GM18868 (cell line): ENCODE measurements around the gene UBE2E2.

Experiments used
- ATAC-seq: cut with Tn5 transposase; IDR thresholded peaks from one replicate; pipeline ENCODE4 v1.9.1; 2021; ENCODE audit warnings: mild to moderate bottlenecking, moderate library complexity; ENCODE audit not compliant: unreplicated experiment

The UBE2E2 gene

DNA sequence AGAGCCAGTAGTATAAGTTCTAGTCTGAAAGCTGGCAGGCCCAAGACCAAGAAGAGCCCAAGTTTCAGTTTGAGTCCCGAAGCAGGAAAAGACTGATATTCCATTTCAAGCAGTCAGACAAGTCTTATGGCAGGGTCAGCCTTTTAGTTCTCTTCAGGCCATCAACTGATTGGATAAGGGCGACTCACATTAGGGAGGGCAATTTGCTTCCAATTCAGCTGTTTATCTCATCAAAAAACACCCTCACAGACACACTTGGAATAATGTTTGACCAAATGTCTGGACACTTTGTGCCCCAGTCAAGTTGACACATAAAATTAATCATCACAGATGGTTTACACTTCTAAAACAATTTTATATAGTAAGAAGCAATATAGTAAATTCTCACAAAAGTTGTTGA is 69.7 kb downstream of the UBE2E2 start:
- no peak for ATAC-seq

DNA sequence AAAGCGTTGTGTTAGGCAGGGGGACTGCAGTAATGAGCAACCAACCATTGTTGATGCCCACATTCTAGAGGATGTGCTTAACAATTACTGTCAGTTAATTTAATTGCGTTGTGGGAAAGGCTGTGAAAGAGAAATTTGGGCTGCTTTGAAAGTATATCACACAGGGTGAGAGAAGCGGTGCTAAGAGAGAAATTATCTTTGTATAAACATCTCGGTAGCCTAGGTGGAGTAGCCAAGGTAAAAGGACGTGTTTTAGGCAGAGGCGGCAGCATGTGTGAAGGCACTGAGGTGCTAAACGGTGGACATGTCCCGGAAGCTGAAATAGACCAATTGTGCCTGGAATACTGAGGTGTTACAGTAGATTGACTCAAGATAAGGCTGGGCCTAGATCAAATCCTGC is 71.9 kb downstream of the UBE2E2 start:
- no peak for ATAC-seq

DNA sequence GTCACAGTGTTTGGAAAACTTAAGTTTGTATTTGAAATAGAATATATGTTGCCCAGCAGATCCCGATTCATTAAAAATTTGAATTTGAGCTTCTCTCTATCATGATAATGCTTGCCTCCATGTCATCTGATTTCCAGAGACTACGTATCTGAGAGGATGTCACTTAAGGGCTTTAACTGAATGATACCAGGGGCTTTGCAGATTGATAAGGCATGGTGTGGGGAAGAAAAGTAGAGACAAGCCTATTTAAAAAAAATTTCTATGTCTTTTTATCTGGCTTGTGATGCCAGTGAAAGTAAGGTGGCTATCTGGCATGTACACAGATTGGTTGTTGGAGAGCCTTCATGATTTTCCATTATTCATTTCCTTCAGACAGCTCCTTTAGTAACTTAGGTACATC is 72.7 kb downstream of the UBE2E2 start:
- ATAC-seq: no peak

DNA sequence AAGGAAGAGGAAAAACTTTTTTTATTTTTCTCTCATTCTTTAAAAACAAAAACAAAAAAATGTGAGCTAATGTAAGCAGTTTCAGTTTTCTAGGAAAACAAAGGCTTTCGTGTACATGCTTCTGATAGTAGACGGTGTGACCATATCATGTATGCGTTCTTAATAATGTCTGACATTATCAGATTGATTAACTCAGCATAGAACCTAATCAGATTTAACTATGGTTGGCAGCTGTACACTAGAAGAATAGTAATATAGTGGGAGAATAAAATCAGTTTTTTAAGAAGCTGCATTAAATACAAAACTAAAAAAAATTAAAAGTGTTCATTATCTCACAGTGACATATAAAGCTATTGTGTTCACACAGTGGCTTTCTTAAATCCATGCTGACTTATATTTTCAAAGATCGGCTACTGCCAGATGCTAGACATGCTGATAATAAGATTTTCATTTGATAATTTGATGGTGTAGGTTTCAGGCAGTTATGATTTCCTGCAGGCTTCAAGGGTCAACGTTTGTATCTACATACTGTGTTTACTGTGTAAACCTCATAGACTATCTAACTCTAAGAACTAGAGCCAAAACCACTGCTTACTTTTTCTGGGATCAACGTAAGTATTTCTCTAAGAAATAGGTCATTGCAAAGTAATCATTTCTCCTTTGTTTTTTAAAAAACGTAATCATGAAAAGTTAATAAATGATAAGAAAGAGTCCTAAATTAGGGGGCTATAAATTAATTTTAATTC is 74.0 kb downstream of the UBE2E2 start:
- no peak for ATAC-seq

DNA sequence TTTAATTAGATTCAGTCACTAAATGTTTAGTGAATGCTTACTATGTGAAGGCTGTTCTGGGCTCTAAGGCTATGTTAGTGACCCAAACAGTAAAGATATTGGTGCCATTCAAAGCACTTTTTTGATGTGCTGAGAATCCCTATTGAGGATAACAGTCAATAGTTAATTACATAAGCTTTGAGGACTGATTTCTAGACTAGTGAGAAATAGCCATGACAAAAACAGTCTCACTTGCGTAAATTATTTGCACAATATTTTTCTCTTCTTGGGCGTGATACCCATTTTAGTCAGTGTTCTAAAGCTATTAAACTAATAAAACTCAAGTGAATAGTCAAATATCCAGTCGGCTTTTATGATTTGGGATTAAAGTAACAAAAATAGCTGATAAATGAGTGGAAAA is 74.6 kb downstream of the UBE2E2 start:
- ATAC-seq: no peak

DNA sequence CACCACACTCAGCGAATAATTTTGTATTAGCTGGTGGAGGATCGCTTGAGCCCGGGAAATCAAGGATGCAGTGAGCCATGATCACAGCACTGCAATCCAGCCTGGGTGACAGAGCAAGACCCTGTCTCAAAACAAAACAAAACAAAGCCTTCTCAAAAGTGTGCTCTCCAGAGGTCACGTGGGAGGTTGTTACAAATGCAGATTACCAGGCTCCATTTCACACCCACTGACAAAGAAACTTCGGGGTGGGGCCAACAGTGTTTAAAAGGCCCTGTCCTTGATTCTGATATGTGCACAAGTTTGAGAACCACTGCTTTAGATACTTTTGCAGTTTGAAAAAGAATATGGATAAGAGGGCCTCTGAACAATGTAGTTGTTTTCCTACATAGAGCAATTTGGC is 80.5 kb downstream of the UBE2E2 start:
- ATAC-seq: no peak

DNA sequence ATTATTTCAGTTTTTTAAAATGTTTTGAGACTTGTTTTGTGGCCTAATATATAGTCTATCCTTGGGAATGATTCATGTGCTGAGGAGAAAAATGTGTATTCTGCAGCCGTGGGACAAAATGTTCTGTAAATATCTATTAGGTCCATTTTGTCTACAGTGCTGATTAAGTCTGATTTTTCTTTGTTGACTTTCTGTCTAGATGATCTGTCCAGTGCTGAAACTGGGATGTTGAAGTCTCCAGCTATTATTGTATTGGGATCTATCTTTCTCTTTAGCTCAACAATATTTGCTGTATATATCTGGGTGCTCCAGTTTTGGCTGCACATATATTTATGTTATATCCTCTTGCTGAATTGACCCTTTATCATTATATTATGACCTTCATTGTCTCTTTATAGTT is 85.2 kb downstream of the UBE2E2 start:
- no peak for ATAC-seq

DNA sequence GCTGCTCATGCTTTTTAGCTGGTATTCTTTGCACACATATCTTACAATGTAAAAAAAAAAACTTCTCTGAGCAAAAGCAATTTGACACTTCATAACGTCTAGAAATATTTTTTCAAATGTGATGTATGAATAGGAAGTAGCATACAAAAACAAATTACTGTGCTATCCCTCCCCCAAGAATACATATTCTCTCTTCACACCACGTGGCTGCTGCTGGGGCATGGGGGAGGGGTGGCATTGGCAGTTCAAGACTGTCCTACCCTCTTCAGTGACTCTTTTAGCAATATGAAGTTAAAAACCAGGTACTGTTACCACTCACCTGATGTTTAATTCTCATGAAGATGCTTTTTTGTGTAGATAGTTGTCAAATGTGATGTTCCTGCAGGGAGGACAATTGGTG is 85.6 kb downstream of the UBE2E2 start:
- ATAC-seq: no peak

DNA sequence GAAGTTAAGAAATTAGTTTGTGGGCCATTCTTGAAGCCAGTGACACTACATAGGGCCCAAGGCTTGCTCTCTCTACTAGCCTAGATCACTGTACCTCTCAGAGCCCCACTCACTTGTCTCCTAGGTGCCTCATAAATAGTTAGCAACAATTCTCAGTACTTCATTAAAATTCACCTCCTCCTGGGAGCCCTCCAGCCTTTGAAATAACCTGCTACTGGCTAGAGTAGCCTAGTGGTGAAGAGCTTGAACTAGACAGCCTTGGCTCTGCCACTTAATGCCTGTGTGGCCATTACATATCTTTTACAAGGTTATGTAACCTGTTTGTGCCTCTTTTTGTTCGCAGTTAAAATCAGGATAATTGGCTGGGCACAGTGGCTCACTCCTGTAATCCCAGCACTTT is 89.3 kb downstream of the UBE2E2 start:
- no peak for ATAC-seq

DNA sequence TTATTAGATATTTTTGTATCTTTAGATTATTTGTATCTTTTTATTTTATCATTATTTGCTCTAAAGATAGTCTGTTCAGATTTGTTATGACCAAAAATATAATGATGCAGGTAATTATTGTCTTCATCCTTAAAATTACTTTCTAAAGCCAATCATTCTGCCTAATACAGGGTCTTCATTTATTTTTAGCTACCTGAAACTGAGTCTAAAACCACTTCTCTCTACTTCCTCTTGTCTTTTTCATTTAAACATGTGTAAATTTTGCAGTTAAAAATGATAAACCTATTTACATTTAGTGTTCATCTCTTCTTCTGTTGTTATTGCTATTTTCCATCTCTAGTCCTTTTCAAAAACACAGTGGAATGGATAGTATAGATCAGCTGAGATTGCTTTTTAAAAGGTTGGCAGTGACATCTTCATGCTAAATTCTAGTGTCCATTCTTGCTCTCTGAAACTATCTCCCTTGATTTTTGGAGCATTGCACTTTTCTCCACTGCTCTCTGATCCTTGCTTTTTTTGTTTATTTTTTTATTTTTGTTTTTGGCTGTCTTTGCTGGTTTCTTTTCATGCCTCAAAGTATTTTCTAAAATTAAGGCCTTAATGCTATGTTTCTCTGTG is 91.8 kb downstream of the UBE2E2 start:
- ATAC-seq: peak; percentile 70

DNA sequence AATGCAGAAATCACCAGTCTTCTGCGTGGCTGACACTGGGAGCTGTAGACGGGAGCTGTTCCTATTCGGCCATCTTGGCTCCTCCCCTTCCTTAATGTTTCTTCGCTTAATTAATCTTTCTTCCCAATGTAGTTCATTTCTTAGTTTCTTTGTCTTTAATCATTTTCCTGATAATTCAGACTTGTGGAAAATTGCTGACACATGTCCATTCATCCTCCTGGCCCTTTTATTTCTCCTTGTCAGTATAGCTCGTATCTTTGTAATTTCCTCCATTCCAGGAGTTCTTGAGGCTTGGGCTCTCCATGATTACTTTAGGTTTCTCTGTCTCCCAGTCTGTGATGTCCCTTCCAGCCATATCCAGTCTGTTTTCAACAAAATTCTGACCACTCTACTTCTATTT is 98.7 kb downstream of the UBE2E2 start:
- no peak for ATAC-seq

DNA sequence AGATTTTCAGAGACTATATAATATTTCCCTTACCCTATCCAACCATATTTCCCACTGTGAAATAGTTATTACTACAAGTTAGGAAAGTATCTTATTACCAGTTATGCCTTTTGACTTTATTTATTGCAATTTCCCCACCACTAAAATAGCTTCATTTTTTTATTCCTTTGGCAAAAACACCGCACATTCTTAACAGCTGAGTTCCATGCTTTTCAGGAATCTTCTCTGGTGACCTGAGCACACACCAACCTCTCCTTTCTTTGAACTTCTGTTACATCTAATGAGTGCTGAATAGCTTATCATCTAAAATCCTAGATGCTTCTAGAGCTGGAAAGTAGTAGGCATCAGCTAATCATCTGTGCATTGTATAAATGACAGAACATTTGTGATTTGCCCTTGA is 99.1 kb downstream of the UBE2E2 start:
- no peak for ATAC-seq

DNA sequence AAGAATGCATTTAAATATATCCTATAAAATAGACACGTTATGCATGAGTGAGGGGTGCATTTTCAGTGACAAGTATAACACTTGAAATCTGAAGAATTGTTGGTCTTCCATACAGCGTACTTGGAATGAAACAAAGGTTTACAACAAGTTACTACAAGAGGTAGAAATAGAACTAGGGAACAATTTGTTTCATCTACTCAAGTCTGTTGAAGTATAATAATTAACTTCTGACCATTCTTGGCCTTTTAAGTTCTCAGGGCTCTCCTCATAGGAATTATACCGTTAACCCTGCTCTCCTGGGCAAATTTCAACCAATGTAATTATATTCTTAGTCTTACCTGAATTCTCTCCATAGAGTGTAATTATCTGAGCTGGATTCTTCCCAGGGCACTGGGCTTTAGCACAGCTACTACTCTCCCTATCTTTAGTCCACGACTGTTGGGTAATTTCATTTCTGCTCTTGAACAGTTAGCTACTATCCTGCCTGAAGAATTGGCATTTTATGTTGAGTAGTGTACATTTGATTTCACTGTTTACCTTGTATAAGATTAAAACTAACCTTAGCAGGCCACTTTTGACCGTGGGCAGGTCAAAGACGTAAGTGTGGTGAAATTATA is 100.6 kb downstream of the UBE2E2 start:
- no peak for ATAC-seq

DNA sequence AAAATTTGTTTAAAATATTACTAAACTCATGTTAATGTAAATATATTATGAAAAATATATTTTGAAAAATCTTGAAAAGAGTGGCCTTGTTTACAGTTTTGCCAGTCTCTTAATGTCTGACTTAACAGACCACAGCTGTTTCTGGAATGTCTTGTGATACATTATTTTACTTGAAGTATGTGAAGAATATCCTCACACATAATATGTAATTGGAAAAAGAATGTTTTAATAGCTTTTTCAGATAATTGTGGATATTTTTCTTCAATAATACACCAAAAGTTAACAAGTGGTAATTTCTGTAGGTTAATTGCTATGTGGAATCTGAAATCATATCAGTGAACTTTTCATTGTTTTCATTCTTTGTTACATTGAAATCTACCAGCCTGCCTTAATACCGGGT is 101.3 kb downstream of the UBE2E2 start:
- ATAC-seq: no peak

DNA sequence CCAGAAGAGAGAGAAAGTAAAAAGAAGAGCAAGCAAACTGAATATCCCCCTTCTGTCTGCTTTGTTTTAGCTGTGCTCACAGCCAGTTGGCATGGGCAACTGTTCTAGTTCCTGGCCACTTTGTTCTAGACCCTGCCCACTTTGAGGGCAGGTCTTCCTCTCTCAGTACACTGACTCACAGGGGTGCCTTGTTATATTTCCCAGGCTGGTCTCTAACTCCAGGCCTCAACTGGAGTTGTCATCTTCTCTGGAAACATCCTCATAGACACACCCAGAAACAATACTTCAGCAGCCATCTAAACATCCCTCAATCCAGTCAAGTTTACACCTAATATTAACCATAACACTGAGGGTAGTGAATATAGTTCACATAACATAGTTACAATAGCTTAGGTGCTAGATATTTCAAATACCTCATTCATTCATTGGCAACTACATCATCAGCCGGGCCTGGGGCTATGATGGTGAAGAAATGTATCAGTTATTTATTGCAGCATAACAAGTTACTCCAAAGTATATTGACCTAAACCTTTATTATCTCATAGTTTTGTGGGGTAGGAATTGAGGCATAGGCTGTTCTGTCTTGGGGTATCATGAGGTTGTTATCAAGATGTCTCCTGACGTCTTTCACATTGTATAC is 106.0 kb downstream of the UBE2E2 start:
- no peak for ATAC-seq

DNA sequence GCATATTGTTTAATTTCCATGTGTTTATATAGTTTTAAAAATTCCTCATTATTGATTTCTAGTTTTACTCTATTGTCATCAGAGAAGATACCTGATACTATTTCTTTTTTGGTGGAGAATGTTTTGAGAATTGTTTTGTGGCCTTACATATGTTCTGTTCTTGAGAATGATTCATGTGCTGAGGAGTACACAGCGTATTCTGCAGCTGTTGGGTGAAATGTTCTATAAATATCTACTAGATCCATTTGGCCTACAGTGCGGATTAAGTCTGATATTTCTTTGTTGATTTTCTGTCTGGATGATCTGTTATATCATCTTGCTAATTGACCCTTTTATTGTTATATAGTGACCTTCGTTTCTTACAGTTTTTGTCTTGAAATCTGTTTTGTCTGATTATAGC is 109.7 kb downstream of the UBE2E2 start:
- ATAC-seq: no peak

DNA sequence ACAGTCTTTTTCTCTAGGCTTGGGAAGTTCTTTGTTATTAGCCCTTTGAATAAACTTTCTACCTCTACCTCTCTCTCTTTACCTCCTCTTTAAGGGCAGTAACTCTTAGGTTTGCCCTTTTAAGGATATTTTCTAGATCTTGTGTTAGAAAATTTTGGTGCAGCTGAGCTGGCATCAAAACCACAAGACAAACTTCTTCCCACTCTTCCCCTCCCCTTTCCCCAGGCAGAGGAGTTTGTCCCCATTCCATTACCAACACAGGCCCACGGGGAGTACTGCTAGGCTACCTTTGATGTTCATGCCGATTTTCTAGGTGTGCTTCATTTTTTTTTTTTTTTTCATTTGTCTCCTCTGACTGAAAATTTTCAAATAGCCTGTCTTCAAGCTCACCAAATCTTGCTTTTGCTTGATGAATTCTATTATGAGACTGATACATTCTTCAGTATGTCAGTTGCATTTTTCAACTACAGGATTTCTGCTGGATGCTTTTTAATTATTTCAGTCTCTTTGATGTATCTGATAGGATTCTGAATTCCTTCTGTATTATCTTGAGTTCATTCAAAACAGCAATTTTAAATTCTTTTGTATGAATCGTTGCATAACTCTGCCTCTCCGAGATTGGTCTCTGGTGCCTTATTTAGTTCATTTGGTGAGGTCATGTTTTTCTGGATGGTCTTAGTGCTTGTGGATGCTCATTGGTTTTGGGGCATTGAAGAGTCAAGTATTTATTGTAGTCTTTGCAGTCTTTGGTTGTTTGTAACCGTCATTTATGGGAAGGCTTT is 112.0 kb downstream of the UBE2E2 start:
- ATAC-seq: no peak

DNA sequence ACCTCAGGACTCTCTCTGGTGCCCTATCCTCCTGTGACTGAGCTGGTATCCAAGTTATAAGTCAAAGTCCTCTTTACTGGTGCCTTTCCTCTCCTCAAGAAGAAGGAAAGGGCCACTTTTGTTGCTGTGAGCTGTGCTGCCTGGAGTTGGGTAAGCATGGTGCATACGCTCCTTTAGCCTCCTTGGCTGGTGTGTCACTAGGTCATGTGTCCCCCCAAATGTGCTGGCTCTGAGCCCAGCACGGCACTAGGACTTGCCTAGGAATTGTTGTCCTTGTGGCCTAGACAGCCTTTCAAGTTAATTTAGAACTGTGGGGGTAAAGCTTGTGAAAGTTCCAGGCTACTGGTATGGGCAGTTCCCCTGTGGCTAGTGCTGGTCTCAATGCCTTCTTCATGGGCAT is 113.8 kb downstream of the UBE2E2 start:
- no peak for ATAC-seq

DNA sequence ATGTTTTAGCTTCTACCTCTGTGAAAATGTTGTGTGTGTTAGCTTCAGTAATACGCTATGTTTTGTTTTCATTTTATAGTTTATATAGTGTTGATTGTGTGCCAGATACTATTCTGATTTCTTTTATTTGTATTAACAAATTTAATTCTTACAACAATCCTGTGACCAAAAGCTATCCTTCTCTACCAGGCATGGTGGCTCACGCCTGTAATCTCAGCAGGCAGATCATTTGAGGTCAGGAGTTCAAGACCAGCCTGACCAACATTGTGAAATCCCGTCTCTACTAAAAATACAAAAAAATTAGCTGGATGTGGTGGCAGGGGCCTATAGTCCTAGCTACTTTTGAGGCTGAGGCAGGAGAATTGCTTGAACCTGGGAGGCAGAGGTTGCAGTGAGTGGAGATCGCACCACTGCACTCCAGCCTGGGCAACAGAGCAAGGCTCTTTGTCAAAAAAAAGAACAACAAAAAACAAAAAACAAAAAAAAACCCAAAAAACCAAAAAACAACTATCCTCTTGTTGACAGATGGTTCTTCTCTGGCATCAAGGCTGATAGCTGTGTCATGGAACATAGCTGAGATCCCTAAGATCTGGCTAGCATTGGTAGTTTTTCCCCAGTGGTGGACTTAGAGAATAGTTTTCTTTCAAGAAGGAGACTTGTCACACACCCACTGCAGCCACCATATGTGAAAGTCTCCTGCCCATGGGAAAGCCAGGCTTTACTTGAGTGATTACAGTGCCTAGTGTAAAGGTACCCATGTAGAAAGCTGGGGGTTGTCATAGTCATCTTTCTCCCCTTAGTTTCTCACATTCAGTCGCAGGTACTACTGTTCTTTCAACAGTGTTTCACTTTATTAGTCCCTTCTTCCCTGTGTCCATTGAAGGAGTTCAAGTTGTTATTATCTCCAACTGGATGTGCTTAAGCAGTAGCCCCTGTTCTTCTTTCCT is 116.5 kb downstream of the UBE2E2 start:
- peak; percentile 71 for ATAC-seq
